Nephron (organoid): ENCODE data around the gene ESR1.

Experiments used
- H3K27ac Mint-ChIP-seq, 3 experiments: 2 replicates each; pipeline ENCODE4 v1.8.0; 2020; ENCODE audit warnings: mixed read lengths in 3 of 3, mild to moderate bottlenecking in 2 of 3, moderate library complexity in 1 of 3
- H3K27me3 Mint-ChIP-seq: 2 replicates; pipeline ENCODE4 v1.8.0; 2021; ENCODE audit warnings: low read depth, mild to moderate bottlenecking, moderate library complexity, mixed read lengths
- H3K36me3 Mint-ChIP-seq: 2 replicates; pipeline ENCODE4 v1.8.0; 2020; ENCODE audit warnings: low read depth, mixed read lengths
- H3K4me1 Mint-ChIP-seq: 2 replicates; pipeline ENCODE4 v1.8.0; 2020; ENCODE audit warnings: mixed read lengths
- H3K4me3 Mint-ChIP-seq, 3 experiments: 2 replicates each; pipeline ENCODE4 v1.8.0; 2020; ENCODE audit warnings: mild to moderate bottlenecking in 3 of 3, mixed read lengths in 3 of 3, moderate library complexity in 2 of 3
- H3K9me3 Mint-ChIP-seq: 2 replicates; pipeline ENCODE4 v1.8.0; 2020; ENCODE audit warnings: mixed read lengths
- CTCF ChIP-seq, 3 experiments: fragments of 200-600 bp; sonication (generic); IDR thresholded peaks; one replicate each; pipeline ENCODE4 v1.5.0; 2021; ENCODE audit warnings: antibody characterized with exemption in 3 of 3; ENCODE audit not compliant: unreplicated experiment in 3 of 3

ESR1 gene

GRCh38 chr6:152142105-152142504, 334.6 kb downstream of the ESR1 start:
- Mint-ChIP-seq H3K4me1 (peaks cover 35% of the 10 kb centered on the region), H3K27ac (no peak overlapping the region), H3K9me3 (no peaks in the 10 kb centered on the region), H3K4me3 (no peak overlapping the region), H3K36me3 (peaks cover 58% of the 10 kb centered on the region), H3K27me3 (no peaks in the 10 kb centered on the region)
- no peak for TF ChIP-seq CTCF (IDR thresholded peaks at IDR 0.05; ENCODE audit: unreplicated experiment in 3 of 3)

GRCh38 chr6:152143359-152143758, 335.9 kb downstream of the ESR1 start:
- Mint-ChIP-seq H3K4me3 (no peak overlapping the region), H3K27me3 (no peaks in the 10 kb centered on the region)

GRCh38 chr6:152146385-152146784, 338.9 kb downstream of the ESR1 start:
- Mint-ChIP-seq H3K4me3 (no peak overlapping the region), H3K27me3 (no peaks in the 10 kb centered on the region), H3K4me1 (peaks cover 35% of the 10 kb centered on the region), H3K27ac (peak overlapping the region in 2 of 3 experiments; percentile 14 to 30), H3K36me3 (peaks cover 59% of the 10 kb centered on the region), H3K9me3 (no peaks in the 10 kb centered on the region)
- no peak for TF ChIP-seq CTCF (IDR thresholded peaks at IDR 0.05; ENCODE audit: unreplicated experiment in 3 of 3)

More at GRCh38 chr6:152143359-152143758, 335.9 kb downstream of the ESR1 start:
- H3K9me3 Mint-ChIP-seq = no peaks in the 10 kb centered on the region
- peak overlapping the region in 2 of 3 experiments; percentile 50 to 62 for H3K27ac Mint-ChIP-seq
- peaks cover 57% of the 10 kb centered on the region for H3K36me3 Mint-ChIP-seq
- no peak for TF ChIP-seq CTCF (IDR thresholded peaks at IDR 0.05; ENCODE audit: unreplicated experiment in 3 of 3)
- peaks cover 35% of the 10 kb centered on the region for H3K4me1 Mint-ChIP-seq

GRCh38 chr6:152147269-152147668, 339.8 kb downstream of the ESR1 start:
- no peaks in the 10 kb centered on the region for H3K9me3 Mint-ChIP-seq
- H3K4me1 Mint-ChIP-seq = peaks cover 41% of the 10 kb centered on the region
- no peak overlapping the region for H3K4me3 Mint-ChIP-seq
- H3K27ac Mint-ChIP-seq = peak overlapping the region in 2 of 3 experiments; percentile 14 to 49
- TF ChIP-seq CTCF (IDR thresholded peaks at IDR 0.05; ENCODE audit: unreplicated experiment in 3 of 3) = no peak
- H3K36me3 Mint-ChIP-seq = peaks cover 68% of the 10 kb centered on the region
- H3K27me3 Mint-ChIP-seq = no peaks in the 10 kb centered on the region

GRCh38 chr6:152148412-152148811, 340.9 kb downstream of the ESR1 start:
- peaks cover 68% of the 10 kb centered on the region for H3K36me3 Mint-ChIP-seq
- TF ChIP-seq CTCF (IDR thresholded peaks at IDR 0.05; ENCODE audit: unreplicated experiment in 3 of 3) = no peak
- H3K9me3 Mint-ChIP-seq = no peaks in the 10 kb centered on the region
- no peak overlapping the region for H3K4me3 Mint-ChIP-seq
- no peaks in the 10 kb centered on the region for H3K27me3 Mint-ChIP-seq
- peaks cover 36% of the 10 kb centered on the region for H3K4me1 Mint-ChIP-seq
- no peak overlapping the region for H3K27ac Mint-ChIP-seq

GRCh38 chr6:152150196-152150595, 342.7 kb downstream of the ESR1 start:
- Mint-ChIP-seq H3K4me1 (peaks cover 19% of the 10 kb centered on the region), H3K27ac (peak overlapping the region in 1 of 3 experiments; percentile 44), H3K9me3 (no peaks in the 10 kb centered on the region), H3K36me3 (peaks cover 63% of the 10 kb centered on the region), H3K27me3 (no peaks in the 10 kb centered on the region), H3K4me3 (no peak overlapping the region)
- no peak for TF ChIP-seq CTCF (IDR thresholded peaks at IDR 0.05; ENCODE audit: unreplicated experiment in 3 of 3)
